Esophagus muscularis mucosa (tissue), 4 donors: ENCODE results near the gene CDC20. TPM values are rescaled to one million over a fixed set of nuclear protein-coding genes. Genes with fewer than 3 reads are reported as not detected.

ENCODE experiments used
- DNase-seq: peaks from one replicate; pipeline ENCODE4 v3.0.0-alpha.2; 2017; ENCODE audit errors: extremely low spot score
- H3K27ac ChIP-seq, 4 donors: fragments of 200-600 bp; sonication (generic); replicated peaks in 1 of 4; 1 replicate in 3 of 4; 2 replicates in 1 of 4; pipeline ENCODE4 v1.5.1; 2016 to 2019; ENCODE audit warnings: mild to moderate bottlenecking in 1 of 4
- H3K27me3 ChIP-seq, 4 donors: fragments of 200-600 bp; sonication (generic); one replicate each; pipeline versions ENCODE4 v1.5.1 to v1.6.0; 2016 to 2019
- H3K36me3 ChIP-seq, 4 donors: fragments of 200-600 bp; sonication (generic); one replicate each; pipeline ENCODE4 v1.5.1; 2016 to 2019
- H3K4me1 ChIP-seq, 4 donors: fragments of 200-600 bp; sonication (generic); one replicate each; pipeline ENCODE4 v1.5.1; 2016 to 2019
- H3K4me3 ChIP-seq, 4 donors: fragments of 200-600 bp; sonication (generic); 1 replicate in 2 of 4; 2 replicates in 2 of 4; pipeline ENCODE4 v1.5.1; 2016 to 2019; ENCODE audit warnings: mild to moderate bottlenecking in 4 of 4, moderate library complexity in 1 of 4
- H3K9me3 ChIP-seq, 4 donors: fragments of 200-600 bp; sonication (generic); 1 replicate in 3 of 4; 2 replicates in 1 of 4; pipeline ENCODE4 v1.5.1; 2016 to 2019
- EP300 ChIP-seq: sonication (generic); formaldehyde crosslinking; IDR thresholded peaks from one replicate; pipeline ENCODE4 v1.6.1; 2017; ENCODE audit warnings: antibody characterized with exemption
- POLR2A ChIP-seq: fragments of 450-650 bp; IDR thresholded peaks from one replicate; pipeline ENCODE4 v1.6.1; 2017; ENCODE audit warnings: antibody characterized with exemption, moderate library complexity, mild to moderate bottlenecking, low read depth
- POLR2AphosphoS5 ChIP-seq, 2 donors: sonication (generic); formaldehyde crosslinking; IDR thresholded peaks; one replicate each; pipeline ENCODE4 v1.6.1; 2017; ENCODE audit warnings: antibody characterized with exemption in 2 of 2
- WGBS: methylation state at CpG from one replicate; pipeline ENCODE4 v1.1.5; 2018; 5-methylcytosine and 5-hydroxymethylcytosine counted together
- intact Hi-C: fragments of 100-400 bp; cut with DNase I; formaldehyde crosslinking; loops from one replicate; pipeline ENCODE4 v1.15.1; 2023
- total RNA-seq, 4 donors: library from RNA; depleted of rRNA; stranded (reverse); fragments of >200 nt; gene quantifications; one replicate each; pipeline versions ENCODE4 v1.1.0 to v1.2.1, GENCODE V29; 2016
- TF ChIP-seq, protein P1 (sequence below), 3 experiments: fragments of 200-600 bp in 2 of 3; fragments of 450-650 bp in 1 of 3; sonication (generic) in 2 of 3; IDR thresholded peaks; one replicate each; pipeline ENCODE4 v1.5.1; 2017 to 2019; ENCODE audit warnings: antibody characterized with exemption in 3 of 3, mild to moderate bottlenecking in 2 of 3, moderate library complexity in 1 of 3

CDC20 gene
- total RNA-seq, 4 donors from 2014 or later = 0.42 to 1.7 TPM; not detected in 2

DNA sequence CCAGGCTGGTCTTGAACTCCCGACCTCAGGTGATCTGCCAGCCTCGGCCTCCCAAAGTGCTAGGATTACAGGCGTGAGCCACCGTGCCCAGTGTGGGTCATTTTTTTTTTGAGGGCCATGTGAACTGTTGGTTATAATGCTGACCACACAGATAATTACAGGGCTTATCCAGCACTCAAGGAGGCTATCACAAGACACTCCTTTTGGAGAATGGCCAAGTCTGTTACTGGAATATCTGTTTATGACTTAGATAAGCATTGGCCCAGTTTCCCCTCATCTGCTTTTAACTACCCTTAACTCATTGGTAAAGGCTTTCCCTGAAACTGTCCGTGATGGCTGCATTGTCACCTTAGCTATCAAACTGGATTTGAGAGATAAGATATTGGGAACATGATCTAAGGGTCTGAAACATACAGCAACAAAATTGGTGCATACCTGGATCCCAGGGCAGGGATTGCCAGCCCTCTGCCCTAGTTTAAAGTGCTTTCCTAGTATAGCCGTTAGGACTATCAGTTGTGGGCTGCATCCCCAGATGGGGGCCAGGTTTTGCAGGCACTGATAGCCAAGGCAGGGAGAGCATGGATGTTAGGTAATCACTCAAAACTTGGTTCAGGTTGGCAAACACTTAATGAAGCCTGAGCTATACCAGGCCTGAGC lies 46.6 kb downstream of the CDC20 start:
- Histone ChIP-seq H3K36me3 (peaks cover 62 to 78% (median 70%) of the 10 kb centered on the region in 4 donors), H3K4me3 (no peak overlapping the region), H3K27ac (no peak overlapping the region), H3K27me3 (no peaks in the 10 kb centered on the region), H3K4me1 (peaks cover 0 to 9% (median 1%) of the 10 kb centered on the region in 4 donors), H3K9me3 (no peaks in the 10 kb centered on the region)
- TF ChIP-seq POLR2A (no peak), POLR2AphosphoS5 (IDR thresholded peaks at IDR 0.05) (no peak), EP300 (no peak)
- TF ChIP-seq, protein P1, sequence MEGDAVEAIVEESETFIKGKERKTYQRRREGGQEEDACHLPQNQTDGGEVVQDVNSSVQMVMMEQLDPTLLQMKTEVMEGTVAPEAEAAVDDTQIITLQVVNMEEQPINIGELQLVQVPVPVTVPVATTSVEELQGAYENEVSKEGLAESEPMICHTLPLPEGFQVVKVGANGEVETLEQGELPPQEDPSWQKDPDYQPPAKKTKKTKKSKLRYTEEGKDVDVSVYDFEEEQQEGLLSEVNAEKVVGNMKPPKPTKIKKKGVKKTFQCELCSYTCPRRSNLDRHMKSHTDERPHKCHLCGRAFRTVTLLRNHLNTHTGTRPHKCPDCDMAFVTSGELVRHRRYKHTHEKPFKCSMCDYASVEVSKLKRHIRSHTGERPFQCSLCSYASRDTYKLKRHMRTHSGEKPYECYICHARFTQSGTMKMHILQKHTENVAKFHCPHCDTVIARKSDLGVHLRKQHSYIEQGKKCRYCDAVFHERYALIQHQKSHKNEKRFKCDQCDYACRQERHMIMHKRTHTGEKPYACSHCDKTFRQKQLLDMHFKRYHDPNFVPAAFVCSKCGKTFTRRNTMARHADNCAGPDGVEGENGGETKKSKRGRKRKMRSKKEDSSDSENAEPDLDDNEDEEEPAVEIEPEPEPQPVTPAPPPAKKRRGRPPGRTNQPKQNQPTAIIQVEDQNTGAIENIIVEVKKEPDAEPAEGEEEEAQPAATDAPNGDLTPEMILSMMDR (IDR thresholded peaks at IDR 0.05) = no peak
- WGBS = 85% methylated on average over 4 of the region's 6 CpGs
- DNase-seq = no peak
- intact Hi-C loops = no loop called here

- intact Hi-C loops = no loop called here
- H3K36me3 ChIP-seq = peaks cover 62 to 81% (median 74%) of the 10 kb centered on the region in 4 donors
- DNase-seq = no peak
These were observed 47.1 kb downstream of the CDC20 start for GRCh38 chr1:43405876-43406234.

DNA sequence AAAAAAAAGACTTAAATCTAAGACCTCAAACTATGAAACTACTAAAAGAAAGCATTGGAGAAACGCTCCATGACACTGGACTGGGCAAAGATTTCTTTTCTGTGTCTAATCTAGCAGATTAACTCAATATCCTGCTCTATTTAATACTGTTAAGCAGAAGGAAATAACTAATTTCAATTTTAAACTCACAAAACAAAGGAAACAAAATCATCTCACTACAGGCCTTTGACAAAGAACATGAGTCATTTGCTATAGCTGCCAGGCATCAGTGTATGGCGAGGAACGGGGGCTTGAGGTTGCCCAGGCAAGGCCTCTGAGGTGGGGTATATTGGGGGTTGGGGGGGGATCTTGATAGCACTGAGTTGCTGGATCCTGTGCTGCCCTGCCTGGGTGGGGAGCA lies 51.8 kb downstream of the CDC20 start:
- H3K4me1 ChIP-seq = peaks cover 0 to 4% (median under 1%) of the 10 kb centered on the region in 4 donors
- H3K4me3 ChIP-seq = no peak overlapping the region
- H3K36me3 ChIP-seq = peaks cover 38 to 73% (median 61%) of the 10 kb centered on the region in 4 donors
- H3K27ac ChIP-seq = no peak overlapping the region
- intact Hi-C loops = no loop called here
- no peak for DNase-seq
- 96% methylated on average over 3 of the region's 3 CpGs for WGBS
- H3K27me3 ChIP-seq = no peaks in the 10 kb centered on the region
- H3K9me3 ChIP-seq = no peaks in the 10 kb centered on the region
- TF ChIP-seq POLR2AphosphoS5 (IDR thresholded peaks at IDR 0.05) = no peak
- TF ChIP-seq, protein P1 (IDR thresholded peaks at IDR 0.05) = no peak
- TF ChIP-seq POLR2A = no peak
- no peak for TF ChIP-seq EP300

More at GRCh38 chr1:43405876-43406234, 47.1 kb downstream of the CDC20 start:
- H3K4me1 ChIP-seq = peaks cover 0 to 9% (median 1%) of the 10 kb centered on the region in 4 donors
- no peaks in the 10 kb centered on the region for H3K27me3 ChIP-seq
- WGBS = 91% methylated on average over 2 of the region's 2 CpGs
- H3K4me3 ChIP-seq = no peak overlapping the region
- no peak overlapping the region for H3K27ac ChIP-seq
- TF ChIP-seq EP300 (no peak), POLR2A (no peak), POLR2AphosphoS5 (IDR thresholded peaks at IDR 0.05) (no peak)
- TF ChIP-seq, protein P1 (IDR thresholded peaks at IDR 0.05) = no peak
- no peaks in the 10 kb centered on the region for H3K9me3 ChIP-seq

Other genes starting within 250 kb of the CDC20 start
- gene EBNA1BP2, start 186.7 kb upstream of the CDC20 start, total RNA-seq = 10 to 100 TPM; 49.8 to 71.7 (median 58.4) TPM
- gene CFAP57, start 186.7 kb upstream of the CDC20 start, total RNA-seq = not detected
- under 1 TPM in 2 of 4 donors, not detected in 2; 0.26 to 0.40 TPM for gene TMEM125, start 89.0 kb upstream of the CDC20 start, total RNA-seq
- gene C1orf210, start 73.4 kb upstream of the CDC20 start, total RNA-seq = not detected
- 10 to 100 TPM; 16.2 to 51.1 (median 32.6) TPM for gene TIE1, start 58.0 kb upstream of the CDC20 start, total RNA-seq
- under 1 TPM in 2 of 4 donors, not detected in 2; 0.13 to 0.63 TPM for gene MPL, start 21.2 kb upstream of the CDC20 start, total RNA-seq
- gene ELOVL1, start 9.0 kb downstream of the CDC20 start, total RNA-seq = 10 to 100 TPM; 25.7 to 63.2 (median 49.1) TPM
- 10 to 100 TPM; 27.6 to 34.1 (median 32.0) TPM for gene MED8, start 30.8 kb downstream of the CDC20 start, total RNA-seq
- gene SZT2, start 30.9 kb downstream of the CDC20 start, total RNA-seq = 10 to 100 TPM; 25.2 to 45.9 (median 31.3) TPM
- 10 to 100 TPM; 36.3 to 60.5 (median 50.6) TPM for gene HYI, start 95.0 kb downstream of the CDC20 start, total RNA-seq
- 10 to 100 TPM; 33.8 to 84.2 (median 53.7) TPM for gene PTPRF, start 171.9 kb downstream of the CDC20 start, total RNA-seq